MM.1S (cell line): ENCODE data around the gene CPLANE1.

Experiments used
- CTCF ChIP-seq: fragments of 300-600 bp; sonication (generic); IDR thresholded peaks from 2 replicates; pipeline ENCODE4 v1.5.1; 2016; ENCODE audit warnings: antibody characterized with exemption, low read length, mixed read lengths
- EZH2 ChIP-seq: fragments of 300-600 bp; sonication (generic); optimal IDR thresholded peaks from 2 replicates; pipeline ENCODE3; 2017; ENCODE audit warnings: low read depth, mild to moderate bottlenecking, antibody characterized with exemption, low read length, mixed read lengths

- TF ChIP-seq CTCF (no peak), EZH2 (no peak)
These were observed 158.4 kb downstream of the CPLANE1 start for GRCh38 chr5:37090781-37091180.
